HCEC 1CT (cell line): Measurements from ENCODE around the gene ELFN2.

ENCODE experiments used
- DNase-seq: peaks from one replicate; pipeline ENCODE4 v3.0.0-alpha.2; 2017

Gene ELFN2

GRCh38 chr22:37378642-37379058 is 48.6 kb downstream of the ELFN2 start:
- DNase-seq: no peak

DNA sequence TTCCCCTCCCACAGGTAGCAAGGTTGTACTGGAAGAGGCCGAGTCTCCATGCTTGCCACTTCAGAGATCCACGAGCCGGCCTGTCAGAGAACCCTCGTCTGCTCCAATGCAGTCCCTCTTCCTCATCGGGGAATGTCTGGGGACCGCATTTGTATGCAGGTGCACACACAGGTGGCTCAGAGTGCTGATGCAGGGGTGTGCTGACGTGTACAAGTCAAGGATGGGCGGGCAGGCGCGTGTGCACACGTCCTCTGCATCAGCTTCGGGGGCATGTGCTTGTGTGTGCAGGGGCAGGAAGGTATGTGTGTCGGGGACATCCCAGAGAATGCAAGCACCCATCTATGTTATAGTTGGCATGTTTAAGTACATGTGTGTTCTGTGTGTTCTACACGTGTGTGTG is 49.4 kb downstream of the ELFN2 start:
- no peak for DNase-seq

GRCh38 chr22:37377138-37377537 is 50.1 kb downstream of the ELFN2 start:
- DNase-seq: no peak

- no peak for DNase-seq
Measured at GRCh38 chr22:37376643-37377042, 50.6 kb downstream of the ELFN2 start.

- DNase-seq: no peak
Measured at GRCh38 chr22:37375801-37376200, 51.5 kb downstream of the ELFN2 start.

- no peak for DNase-seq
Measured at GRCh38 chr22:37374571-37374970, 52.7 kb downstream of the ELFN2 start.

DNA sequence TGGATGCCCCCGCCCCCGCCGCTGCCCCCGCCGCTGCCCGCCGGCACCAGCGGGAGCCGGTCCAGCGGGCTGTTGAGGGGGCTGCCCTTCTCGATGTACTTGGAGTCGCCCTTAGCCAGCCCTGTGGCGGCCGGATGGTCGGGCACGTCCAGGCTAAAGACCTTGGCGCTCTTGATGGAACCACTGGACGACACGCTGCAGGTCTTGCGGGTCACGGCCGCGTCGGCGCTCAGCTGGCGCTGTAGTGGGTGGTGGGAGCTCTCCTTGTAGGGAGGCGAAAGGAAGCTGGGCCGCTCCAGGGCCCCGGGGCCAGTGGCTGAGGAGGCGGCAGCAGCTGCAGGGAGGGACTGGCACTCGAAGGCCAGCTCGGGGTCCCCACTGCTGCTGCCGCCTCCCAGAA is 53.8 kb downstream of the ELFN2 start:
- DNase-seq: no peak

DNA sequence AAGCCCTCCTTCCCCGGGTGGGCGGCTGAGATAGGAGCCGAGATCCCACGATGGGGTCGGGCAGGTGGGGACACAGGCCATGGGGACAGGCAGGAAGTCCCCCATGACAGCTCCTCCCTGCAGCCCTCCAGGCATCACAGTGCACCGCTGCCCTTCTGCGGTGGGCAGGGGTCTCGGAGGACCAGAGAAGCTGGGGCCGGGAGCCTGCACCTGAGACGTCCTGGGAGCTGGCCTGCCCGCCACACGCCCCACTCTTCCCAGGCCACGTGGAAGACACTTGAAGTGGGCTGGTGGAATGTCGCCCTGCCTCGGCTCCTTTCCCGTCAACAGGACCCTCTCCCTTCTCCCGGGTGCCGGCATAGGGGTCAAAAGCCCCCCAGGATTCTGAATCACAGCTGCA is 55.4 kb downstream of the ELFN2 start:
- no peak for DNase-seq

DNA sequence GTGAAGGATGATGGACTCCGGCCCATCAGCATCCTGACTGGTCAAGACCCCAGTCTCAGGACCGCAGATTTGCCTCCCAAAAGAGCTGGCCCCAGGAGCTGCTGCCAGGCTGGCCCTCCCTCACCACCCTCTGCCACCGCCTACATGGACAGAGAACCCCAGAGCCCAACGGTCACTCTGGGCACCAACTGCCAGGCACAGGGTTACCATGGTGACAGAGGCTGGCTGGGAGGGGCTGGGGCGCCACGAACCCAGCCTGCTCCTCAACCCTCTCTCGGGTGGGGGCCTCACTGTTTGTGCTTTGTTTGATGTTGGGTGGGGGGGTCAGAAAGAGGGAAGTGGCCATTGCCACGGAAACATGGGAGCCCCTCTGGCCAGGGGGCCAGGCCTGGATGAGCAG is 55.8 kb downstream of the ELFN2 start:
- DNase-seq: no peak

DNA sequence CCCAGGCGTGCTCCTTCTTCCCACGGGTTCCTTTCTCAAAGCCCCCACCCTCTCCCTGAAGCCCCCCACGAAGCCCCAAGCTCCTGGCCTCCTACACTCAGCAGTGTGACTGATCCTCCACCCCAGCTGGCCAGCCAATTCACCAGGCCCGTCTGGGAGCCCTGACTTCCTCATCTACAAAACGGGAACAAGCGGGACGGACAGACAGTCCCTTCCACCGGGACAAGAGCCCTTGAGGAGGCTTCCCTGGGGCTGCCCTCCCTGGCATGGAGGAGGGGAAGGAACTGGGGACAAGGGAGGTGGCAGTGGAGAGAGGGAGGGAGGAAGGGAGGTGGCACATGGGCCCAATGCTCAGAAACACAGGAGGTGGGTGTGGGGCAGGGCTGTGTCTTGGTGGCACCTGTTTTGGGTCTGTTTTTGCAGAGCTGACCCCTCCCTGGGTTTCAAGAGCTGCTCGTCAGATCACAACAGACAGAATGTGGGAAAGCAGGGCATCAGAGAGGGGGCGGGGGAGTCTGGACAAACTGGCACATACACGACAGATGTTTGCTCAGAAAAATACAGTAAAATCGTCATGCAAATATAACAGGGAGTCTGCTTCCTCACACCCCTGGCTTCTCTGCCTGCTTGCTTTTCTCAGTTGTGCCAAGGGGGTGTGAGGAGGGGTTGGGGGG is 56.8 kb downstream of the ELFN2 start:
- no peak for DNase-seq

- DNase-seq: no peak
Measured at GRCh38 chr22:37369483-37369882, 57.8 kb downstream of the ELFN2 start.

DNA sequence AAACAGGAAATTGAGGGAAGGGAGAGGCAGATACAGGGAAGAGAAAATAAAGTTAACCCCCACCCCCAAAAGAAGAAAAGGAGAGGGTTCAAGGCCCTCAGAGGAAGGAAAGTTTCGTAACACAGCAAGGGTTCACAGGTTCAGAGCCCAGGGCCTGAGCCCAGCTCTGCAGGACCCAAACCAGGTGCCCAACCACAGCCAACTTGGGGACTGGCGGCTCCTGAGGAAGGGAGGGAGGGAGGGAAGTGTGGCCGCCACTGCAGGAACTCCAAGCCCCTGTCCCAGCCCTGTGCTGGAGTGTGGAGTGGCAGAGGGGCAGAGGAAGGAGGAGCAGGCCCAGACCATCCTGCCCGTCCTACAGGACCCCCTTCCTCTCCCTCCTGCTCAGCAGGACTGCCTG is 59.2 kb downstream of the ELFN2 start:
- no peak for DNase-seq

DNA sequence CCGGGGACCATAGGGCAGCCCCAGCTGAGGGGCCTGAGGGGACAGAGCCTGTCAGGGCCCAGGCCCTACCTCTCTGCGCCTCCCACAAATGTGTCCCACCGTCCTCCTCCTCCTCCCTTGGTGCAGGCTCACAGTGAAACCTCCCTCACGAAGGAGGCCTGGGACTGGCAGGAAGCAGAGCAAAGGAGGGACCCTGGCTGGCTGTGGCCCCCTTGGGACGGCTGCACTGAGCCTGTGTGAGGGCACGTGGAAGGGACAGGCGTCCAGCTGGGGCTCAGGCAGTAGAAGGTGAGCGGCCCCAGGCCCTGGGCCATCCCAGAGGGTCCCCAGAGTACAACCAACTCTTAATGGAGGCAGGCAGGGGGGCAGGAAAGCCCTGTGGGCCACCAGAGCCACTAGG is 60.7 kb downstream of the ELFN2 start:
- no peak for DNase-seq

DNA sequence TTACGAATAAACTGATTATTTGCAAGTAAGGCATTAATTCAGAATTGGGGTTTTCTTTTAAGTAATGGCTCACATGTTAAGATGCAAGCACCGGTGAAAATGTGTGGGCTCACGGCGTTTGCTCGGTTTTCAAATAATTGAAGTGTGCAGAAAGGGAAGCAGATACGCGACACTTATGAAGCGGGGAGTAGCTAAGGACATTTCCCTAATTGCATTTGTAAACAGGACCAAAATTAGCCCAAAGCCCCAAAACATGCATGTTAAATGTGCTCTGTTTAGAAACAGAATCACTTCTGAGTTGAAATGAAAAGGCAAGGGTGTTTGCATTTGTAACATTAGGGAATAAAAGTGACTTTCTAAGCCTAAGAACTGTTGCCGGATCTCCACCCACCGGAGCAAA is 61.3 kb downstream of the ELFN2 start:
- no peak for DNase-seq

GRCh38 chr22:37363261-37363992 is 63.9 kb downstream of the ELFN2 start:
- DNase-seq: no peak

DNA sequence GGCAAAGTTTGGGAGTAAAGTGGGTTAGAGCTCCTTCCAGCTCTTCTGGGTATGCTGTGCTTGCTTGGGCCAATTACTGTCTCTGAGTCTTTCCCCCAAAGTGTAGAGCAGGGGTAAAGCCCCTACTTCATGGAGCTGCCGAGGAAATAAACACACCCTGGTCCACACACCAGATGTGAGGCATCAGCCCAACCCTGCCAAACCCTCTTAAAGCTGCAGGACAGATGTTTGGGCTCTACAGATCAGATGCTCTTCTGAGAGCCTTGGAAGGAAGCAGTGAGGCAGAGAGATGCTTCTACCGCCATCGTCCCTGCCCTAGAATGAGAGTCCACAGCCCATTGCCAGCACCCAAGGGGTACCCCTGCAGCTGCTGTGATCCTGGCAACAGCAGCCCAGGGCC is 64.7 kb downstream of the ELFN2 start:
- no peak for DNase-seq

GRCh38 chr22:37358917-37359316 is 68.4 kb downstream of the ELFN2 start:
- DNase-seq: no peak

DNA sequence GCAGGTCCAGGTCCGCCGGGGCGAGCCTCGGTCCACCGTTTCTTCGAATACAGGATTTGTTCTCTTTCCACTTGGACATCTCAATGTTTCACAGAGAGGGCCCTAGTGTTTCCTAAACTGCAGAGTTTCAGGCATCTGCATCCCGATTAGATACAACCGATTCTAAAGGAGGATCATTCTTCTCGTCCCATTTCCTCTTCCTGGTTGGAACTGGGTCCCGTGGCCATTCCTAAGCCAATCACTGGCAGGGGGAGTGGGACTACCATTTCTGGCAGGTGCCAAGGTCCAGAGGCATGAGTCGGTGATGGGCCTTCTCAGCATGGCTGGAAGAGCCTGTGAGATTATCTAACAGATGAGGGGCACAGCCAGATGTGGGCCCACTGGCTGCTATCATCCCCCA is 68.9 kb downstream of the ELFN2 start:
- no peak for DNase-seq

DNA sequence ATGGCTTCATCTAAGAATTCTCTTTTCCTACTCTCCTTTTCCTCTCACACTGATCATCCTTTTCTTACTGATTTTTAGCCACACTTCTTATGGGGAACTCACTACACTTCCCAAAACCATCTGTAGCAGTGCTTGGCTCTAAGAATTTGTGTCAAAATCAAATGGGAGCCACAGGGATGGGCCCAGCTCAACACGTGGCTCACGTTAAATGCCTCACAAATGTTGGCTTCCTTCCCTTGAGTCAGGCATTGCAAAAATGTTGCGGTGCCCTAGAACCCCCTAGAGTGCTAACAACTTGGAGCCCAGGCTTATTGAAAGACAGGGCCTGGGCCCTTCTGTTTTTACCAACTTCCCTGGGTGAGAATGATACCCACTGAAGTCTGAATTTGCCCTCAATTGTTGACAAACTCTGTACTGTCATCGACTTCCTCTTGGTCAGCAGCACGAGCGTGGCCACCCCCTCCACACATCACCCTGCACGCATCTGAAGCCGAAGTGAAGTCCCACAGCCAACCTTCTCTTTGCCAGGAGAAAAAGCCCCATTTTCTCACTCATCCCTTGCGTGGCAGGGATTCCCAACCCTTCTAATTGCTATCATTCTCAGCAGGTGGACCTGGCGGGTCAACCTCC is 69.7 kb downstream of the ELFN2 start:
- DNase-seq: no peak

DNA sequence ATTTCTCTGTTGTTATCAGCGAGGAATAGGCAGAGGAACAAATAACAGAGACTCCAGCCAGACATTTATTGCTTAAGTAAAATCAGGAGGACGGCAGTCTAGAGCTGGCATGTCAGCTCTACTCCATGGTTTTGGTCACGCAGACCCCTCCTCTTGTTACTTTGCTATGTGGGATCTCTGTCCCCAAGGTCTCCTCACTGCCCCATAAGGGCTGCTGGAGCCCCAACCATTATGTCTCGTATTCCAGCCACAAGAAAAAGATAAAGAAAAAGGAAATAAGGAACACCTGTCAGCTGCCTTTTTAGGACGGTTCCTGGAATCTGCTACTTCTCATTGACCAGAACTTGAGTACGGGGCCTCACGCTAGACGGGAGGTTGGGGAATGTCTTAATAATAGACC is 70.4 kb downstream of the ELFN2 start:
- no peak for DNase-seq

DNA sequence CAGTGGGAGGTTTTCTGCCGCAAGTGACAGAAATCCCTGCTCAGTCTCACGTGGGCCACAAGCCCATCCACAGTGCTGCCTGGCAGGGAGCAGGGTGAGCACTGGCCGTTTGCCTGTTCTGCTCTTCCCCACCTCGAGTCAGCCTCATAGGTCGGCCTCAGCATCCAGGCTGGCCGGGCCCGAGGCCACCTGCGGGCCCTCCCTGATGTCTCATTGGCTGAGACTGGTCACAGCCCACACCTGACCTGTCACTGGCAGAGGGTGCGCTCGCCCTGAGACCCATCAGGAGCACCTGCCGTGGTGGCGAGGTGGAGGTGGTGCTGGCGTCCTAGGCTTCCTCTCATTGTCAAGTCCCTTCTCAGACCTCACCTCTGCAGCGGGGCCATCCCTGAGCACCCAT is 72.1 kb downstream of the ELFN2 start:
- DNase-seq: no peak

DNA sequence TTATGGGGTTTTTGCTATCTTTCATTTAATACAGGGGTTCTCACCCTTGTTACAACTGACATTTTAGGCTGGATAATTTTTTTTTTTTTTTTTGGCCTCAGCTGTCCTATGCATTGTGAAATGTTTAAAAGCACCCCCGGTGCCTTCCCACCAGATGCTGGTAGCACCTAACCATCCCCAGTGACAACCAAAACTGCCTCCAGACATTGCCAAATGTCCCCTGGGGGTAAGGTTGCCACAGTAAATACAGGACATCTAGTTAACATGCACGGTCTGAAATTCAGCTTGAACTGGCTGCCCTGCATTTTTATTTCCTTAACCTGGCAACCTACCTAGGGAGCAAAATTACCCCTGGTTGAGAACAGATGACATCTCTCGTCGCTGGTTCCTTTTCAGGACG is 72.6 kb downstream of the ELFN2 start:
- no peak for DNase-seq

DNA sequence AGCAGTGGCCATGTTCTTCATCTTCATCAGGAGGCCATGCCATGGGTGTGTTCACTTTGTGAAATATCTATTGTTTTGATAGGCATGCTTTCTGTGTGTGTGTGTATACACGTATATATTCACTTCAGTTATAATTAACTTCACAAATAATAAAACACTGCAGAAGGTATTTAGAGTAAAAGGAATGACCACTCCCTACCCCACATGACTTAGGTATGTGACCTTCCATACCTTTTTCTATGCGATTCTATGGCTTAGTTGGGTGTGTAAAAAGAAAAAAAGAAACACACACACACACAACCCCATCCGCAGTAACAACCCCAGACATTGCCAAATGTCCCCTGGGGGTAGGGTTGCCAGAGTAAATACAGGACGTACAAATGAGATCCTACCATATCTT is 73.0 kb downstream of the ELFN2 start:
- no peak for DNase-seq

GRCh38 chr22:37353839-37354238 is 73.4 kb downstream of the ELFN2 start:
- no peak for DNase-seq
